ENCODE results near the gene C7orf33. TPM values are rescaled to one million over a fixed set of nuclear protein-coding genes. Genes with fewer than 3 reads are reported as not detected.

The C7orf33 gene
- polyA plus RNA-seq (2011; rRNA removed) = not detected in 2 replicates
- polyA plus RNA-seq (2012; cell fraction: cytosol; rRNA removed) = not detected in 2 replicates
- not detected in 2 replicates for polyA plus RNA-seq (2012; cell fraction: nucleus; rRNA removed)
- polyA plus RNA-seq (2017; fragmentation: RNase III; extraction: RNeasy Plus Mini Kit Qiagen cat#74134 plus additional on column Dnase treatment) = not detected in 3 replicates
- polyA minus RNA-seq (2011; rRNA and poly(A)+ RNA removed) = not detected in 2 replicates

- 66% methylated on average over 10 of the region's 10 CpGs for WGBS (ENCODE audit: missing lambda C conversion rate)
- H3K27ac ChIP-seq = no peak within 1 kb of the TSS
- FAIRE-seq (no peak), ATAC-seq (no peak), DNase-seq (ENCODE audit: low read depth in 1 of 2, low spot score in 1 of 2) (no peak)
- no peak within 1 kb of the TSS for H3K4me3 ChIP-seq
- no peaks in the 10 kb centered on the region for H3K4me1 ChIP-seq
- ChIA-PET POLR2A (no interaction called here), CTCF (no interaction called here)
- no peak within 1 kb of the TSS for H3K4me2 ChIP-seq
- TF ChIP-seq CHD2 (IDR thresholded peaks at IDR 0.05; ENCODE audit: low read length, partially characterized antibody) = no peak
- no peak for TF ChIP-seq RNF2 (IDR thresholded peaks at IDR 0.05; ENCODE audit: borderline replicate concordance, low read depth)
- TF ChIP-seq HMGXB4 (CRISPR knock-in tag; IDR thresholded peaks at IDR 0.05; ENCODE audit: borderline replicate concordance) = no peak
- TF ChIP-seq CTCF (IDR thresholded peaks at IDR 0.05) = no peak
- no peak for TF ChIP-seq EHMT2 (IDR thresholded peaks at IDR 0.05; ENCODE audit: low read depth)
- TF ChIP-seq EP300 (IDR thresholded peaks at IDR 0.05) = no peak
- TF ChIP-seq RCOR1 (IDR thresholded peaks at IDR 0.05; ENCODE audit: low read depth, low read length) = no peak
- TF ChIP-seq NR3C1 (IDR thresholded peaks at IDR 0.05) = no peak
- no peak for TF ChIP-seq USF2 (IDR thresholded peaks at IDR 0.05)
- TF ChIP-seq KDM1A (IDR thresholded peaks at IDR 0.05; ENCODE audit: low read depth) = no peak
- no peak for TF ChIP-seq RFX5 (IDR thresholded peaks at IDR 0.05)
- no peak for TF ChIP-seq BHLHE40 (IDR thresholded peaks at IDR 0.05; ENCODE audit: low read depth, low read length)
- no peak for TF ChIP-seq ZNF302 (CRISPR knock-in tag; IDR thresholded peaks at IDR 0.05)
- no peaks in the 10 kb centered on the region for H3K9me3 ChIP-seq
Observed at GRCh38 chr7:148590471-148590870, at the start of gene C7orf33. C7orf33 (plus strand) TSS chr7:148590766; CDS start chr7:148590926, 160 bp downstream.

GRCh38 chr7:148541891-148542504, 48.6 kb upstream of the C7orf33 start:
- TF ChIP-seq GATA3 (IDR thresholded peaks at IDR 0.05; ENCODE audit: borderline replicate concordance) (no peak), MYC (IDR thresholded peaks at IDR 0.05; ENCODE audit: borderline replicate concordance, low read length) (no peak), BCL3 (IDR thresholded peaks at IDR 0.05) (no peak), KDM1A (IDR thresholded peaks at IDR 0.05; ENCODE audit: low read depth) (no peak), NPAS2 (CRISPR knock-in tag; IDR thresholded peaks at IDR 0.05; ENCODE audit: borderline replicate concordance) (no peak), SMC3 (IDR thresholded peaks at IDR 0.05) (no peak), HES2 (IDR thresholded peaks at IDR 0.05) (no peak), CTCF (IDR thresholded peaks at IDR 0.05) (no peak), JUN (IDR thresholded peaks at IDR 0.05) (no peak), HOXA7 (CRISPR knock-in tag; IDR thresholded peaks at IDR 0.05) (no peak), CHD2 (IDR thresholded peaks at IDR 0.05; ENCODE audit: low read length, partially characterized antibody) (no peak), NR3C1 (IDR thresholded peaks at IDR 0.05) (no peak), RARB (CRISPR knock-in tag; IDR thresholded peaks at IDR 0.05) (no peak), NFE2L2 (conservative IDR thresholded peaks at IDR 0.05; ENCODE audit: low read length) (no peak), POLR2AphosphoS2 (conservative IDR thresholded peaks at IDR 0.05; ENCODE audit: low read length) (no peak)
- H3K4me1 ChIP-seq = no peaks in the 10 kb centered on the region
- ATAC-seq (no peak), FAIRE-seq (no peak), DNase-seq (ENCODE audit: low read depth in 1 of 2, low spot score in 1 of 2) (no peak)
- 61% methylated on average over 6 of the region's 6 CpGs for WGBS (ENCODE audit: missing lambda C conversion rate)
- no peak overlapping the region for H3K27ac ChIP-seq
- H3K4me3 ChIP-seq = no peak overlapping the region
- no peaks in the 10 kb centered on the region for H3K9me3 ChIP-seq
- no peak overlapping the region for H3K4me2 ChIP-seq
- CTCF ChIA-PET = interaction anchor here (1.0 kb wide), 1 partner anchor 14 kb away, joined by 3 read pairs; no protein-coding TSS in a partner anchor
- POLR2A ChIA-PET = no interaction called here

All from A549 (cell line).